ENCODE results near the gene CRYBB1.
A peak's percentile ranks its signal among the peaks of the same experiment; 100 is the strongest.

The CRYBB1 gene

GRCh38 chr22:26553056-26553752 is 64.6 kb downstream of the CRYBB1 start:
- DNase-seq (ENCODE audit: low read depth in 2 of 2): peak; percentile 79 to 80

GRCh38 chr22:26552466-26552865 is 65.4 kb downstream of the CRYBB1 start:
- DNase-seq (ENCODE audit: low read depth in 2 of 2): no peak

GRCh38 chr22:26551568-26551967 is 66.3 kb downstream of the CRYBB1 start:
- DNase-seq (ENCODE audit: low read depth in 2 of 2): no peak

GRCh38 chr22:26550498-26551033 is 67.3 kb downstream of the CRYBB1 start:
- DNase-seq (ENCODE audit: low read depth in 2 of 2): peak; percentile 38

- no peak for DNase-seq (ENCODE audit: low read depth in 2 of 2)
Measured at GRCh38 chr22:26549902-26550497, 67.8 kb downstream of the CRYBB1 start.

Data from fibroblast of skin of left quadriceps (primary cell).